Measurements from ENCODE around the gene GLRX5.

GLRX5 gene

DNA sequence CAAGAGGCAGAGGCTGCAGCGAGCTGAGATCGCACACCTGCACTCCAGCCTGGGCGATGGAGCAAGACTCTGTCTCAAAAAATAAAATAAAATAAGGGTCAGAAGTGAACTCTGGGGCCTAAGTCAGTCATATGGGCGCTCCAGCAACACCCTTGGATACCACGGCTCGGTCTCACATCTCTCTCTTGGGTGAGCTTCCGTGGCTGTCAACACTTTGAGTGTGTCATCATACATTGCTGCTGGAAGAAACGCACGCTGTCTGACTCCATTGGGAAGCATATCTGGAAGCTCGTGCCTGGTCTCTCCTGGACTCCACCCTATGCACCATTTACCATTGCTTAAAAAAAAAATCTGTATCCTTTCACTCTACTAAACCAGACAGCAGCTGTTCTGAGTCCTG is 20.2 kb downstream of the GLRX5 start:
- TF ChIP-seq, protein P1, sequence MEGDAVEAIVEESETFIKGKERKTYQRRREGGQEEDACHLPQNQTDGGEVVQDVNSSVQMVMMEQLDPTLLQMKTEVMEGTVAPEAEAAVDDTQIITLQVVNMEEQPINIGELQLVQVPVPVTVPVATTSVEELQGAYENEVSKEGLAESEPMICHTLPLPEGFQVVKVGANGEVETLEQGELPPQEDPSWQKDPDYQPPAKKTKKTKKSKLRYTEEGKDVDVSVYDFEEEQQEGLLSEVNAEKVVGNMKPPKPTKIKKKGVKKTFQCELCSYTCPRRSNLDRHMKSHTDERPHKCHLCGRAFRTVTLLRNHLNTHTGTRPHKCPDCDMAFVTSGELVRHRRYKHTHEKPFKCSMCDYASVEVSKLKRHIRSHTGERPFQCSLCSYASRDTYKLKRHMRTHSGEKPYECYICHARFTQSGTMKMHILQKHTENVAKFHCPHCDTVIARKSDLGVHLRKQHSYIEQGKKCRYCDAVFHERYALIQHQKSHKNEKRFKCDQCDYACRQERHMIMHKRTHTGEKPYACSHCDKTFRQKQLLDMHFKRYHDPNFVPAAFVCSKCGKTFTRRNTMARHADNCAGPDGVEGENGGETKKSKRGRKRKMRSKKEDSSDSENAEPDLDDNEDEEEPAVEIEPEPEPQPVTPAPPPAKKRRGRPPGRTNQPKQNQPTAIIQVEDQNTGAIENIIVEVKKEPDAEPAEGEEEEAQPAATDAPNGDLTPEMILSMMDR (IDR thresholded peaks at IDR 0.05; ENCODE audit: low read length, missing control alignments), result no peak
- DNase-seq (ENCODE audit: low read depth), result no peak
- no peak overlapping the region for H3K4me3 ChIP-seq (replicated peaks; ENCODE audit: low read depth, low read length)

DNA sequence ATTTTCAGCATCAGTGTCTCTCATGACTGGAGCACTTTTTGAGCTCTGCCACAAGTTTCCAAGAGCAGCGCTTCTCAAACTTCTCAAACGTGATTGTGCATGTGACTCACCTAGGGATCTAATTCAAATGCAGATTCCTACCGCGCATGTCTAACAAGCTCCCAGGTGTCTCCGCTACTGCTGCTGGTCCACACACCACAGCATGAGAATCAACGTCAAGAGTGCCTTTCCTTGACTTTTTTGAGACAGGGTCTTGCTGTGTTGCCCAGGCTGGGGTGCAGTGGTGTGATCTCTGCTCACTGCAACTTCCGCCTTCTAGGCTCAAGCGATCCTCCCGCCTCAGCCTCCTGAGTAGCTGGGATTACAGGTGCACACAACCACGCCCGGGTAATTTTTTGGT is 22.4 kb downstream of the GLRX5 start:
- TF ChIP-seq, protein P1 (IDR thresholded peaks at IDR 0.05; ENCODE audit: low read length, missing control alignments), result no peak
- no peak for DNase-seq (ENCODE audit: low read depth)
- H3K4me3 ChIP-seq (replicated peaks; ENCODE audit: low read depth, low read length), result no peak overlapping the region

DNA sequence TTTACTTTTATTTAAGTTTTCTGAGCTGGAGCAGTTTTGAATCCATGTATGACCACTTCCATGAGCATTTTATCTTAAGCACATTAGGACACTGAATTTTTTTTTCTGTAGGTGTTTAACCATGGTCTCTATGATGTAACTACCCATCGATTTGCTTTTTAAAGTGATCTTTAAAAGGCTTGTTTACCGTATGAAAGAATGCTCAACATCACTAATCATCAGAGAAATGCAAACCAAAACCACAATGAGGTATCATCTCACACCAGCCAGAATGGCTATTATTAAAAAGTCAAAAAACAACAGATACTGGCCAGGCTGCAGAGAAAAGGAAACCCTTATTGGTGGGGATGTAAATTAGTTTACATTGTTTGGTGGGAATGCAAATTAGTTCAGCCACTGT is 23.0 kb downstream of the GLRX5 start:
- H3K4me3 ChIP-seq (replicated peaks; ENCODE audit: low read depth, low read length), result no peak overlapping the region
- TF ChIP-seq, protein P1 (IDR thresholded peaks at IDR 0.05; ENCODE audit: low read length, missing control alignments), result no peak
- DNase-seq (ENCODE audit: low read depth), result no peak

DNA sequence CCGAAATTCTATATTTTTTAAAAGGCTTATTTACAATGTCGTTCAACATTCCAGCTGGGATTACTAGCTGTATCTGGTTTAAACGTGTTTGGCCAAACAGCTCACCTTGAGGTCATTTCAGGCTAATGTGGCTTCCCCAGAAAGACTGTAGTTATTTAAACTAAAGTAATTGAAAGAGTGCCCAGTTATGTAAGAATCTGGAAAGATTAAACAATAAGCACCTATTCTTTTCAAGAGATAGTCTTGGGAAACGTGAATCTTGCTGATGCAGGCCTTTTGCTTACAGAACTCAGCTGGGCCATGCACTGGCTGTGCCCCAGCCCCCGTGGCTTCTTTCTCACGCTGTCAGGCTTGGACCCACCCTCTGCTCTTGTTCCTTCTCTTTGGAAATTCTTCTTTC is 24.4 kb downstream of the GLRX5 start:
- TF ChIP-seq, protein P1 (IDR thresholded peaks at IDR 0.05; ENCODE audit: low read length, missing control alignments), result no peak
- H3K4me3 ChIP-seq (replicated peaks; ENCODE audit: low read depth, low read length), result no peak overlapping the region
- no peak for DNase-seq (ENCODE audit: low read depth)

DNA sequence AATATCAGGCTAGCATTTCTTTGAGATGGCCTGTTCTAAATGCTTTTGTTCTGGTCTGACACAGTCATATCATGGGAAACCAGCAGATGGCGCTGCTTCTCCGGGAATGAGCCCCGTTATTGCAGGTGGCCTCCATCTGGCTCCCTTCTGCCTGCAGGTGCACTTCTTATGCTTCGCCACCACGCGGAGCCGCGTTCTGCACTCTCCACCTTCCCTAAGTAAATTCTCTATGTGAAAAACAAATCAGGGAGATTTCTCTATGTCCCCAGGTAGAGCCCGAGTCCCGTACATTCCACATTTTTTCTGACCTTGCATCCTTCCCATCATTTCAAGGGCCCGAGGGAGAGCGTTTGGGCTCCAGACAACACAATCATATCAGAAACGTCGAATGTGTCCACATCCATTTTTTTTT is 26.2 kb downstream of the GLRX5 start:
- DNase-seq (ENCODE audit: low read depth), result peak; percentile 87
- H3K4me3 ChIP-seq (replicated peaks; ENCODE audit: low read depth, low read length), result no peak overlapping the region
- TF ChIP-seq, protein P1 (IDR thresholded peaks at IDR 0.05; ENCODE audit: low read length, missing control alignments), result peak; percentile 92

DNA sequence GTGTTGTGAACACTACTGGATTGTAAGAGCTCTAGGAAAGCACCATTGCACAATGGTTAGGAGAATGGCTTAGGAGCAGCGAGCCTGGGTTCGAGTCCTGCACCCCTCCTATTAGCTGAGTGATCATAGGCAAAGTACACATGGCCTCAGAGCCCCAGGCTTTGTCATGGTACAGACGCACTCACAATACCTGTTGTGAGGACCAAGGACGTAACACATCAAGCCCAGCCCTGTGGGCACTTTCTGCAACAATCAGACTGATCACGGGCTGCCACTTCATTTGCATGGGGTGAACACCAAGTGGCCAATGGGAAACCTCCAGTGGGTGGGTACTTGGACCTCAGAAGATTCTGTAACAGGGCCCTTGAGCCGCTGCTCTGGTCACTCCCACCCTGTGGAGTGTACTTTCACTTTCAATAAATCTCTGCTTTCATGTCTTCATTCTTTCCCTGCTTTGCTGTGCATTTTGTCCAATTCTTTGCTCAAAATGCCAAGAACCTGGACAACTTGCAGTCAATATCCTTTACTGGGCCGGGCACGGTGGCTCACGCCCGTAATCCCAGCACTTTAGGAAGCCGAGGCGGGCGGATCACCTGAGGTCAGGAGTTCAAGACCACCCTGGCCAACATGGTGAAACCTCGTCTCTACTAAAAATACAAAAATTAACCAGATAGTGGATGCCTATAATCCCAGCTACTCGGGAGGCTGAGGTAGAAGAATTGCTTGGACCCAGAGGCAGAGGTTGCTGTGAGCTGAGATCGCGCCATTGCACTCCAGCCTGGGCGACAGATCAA is 28.2 kb downstream of the GLRX5 start:
- TF ChIP-seq, protein P1 (IDR thresholded peaks at IDR 0.05; ENCODE audit: low read length, missing control alignments), result no peak
- peak; percentile 28 for DNase-seq (ENCODE audit: low read depth)
- H3K4me3 ChIP-seq (replicated peaks; ENCODE audit: low read depth, low read length), result no peak overlapping the region

DNA sequence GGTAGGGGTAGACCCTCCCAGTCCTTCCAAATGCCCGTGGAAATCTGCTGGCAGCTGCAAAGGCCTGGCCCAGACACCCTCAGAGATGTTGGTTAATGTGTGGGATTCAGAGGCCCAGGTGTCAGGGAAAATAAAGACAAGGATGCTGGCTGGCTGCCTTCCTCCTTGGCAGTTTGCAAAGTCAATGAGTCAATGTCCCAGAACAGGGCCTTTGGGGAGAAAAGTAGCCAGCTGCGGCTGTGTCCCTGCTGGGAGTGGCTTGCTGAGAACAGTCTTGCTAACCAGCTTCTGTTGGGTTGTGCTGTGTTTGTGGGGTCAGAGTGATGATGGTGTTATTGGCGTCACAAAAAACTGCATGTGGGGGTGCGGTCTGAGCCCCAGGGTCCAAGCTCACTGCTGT is 29.2 kb downstream of the GLRX5 start:
- no peak overlapping the region for H3K4me3 ChIP-seq (replicated peaks; ENCODE audit: low read depth, low read length)
- TF ChIP-seq, protein P1 (IDR thresholded peaks at IDR 0.05; ENCODE audit: low read length, missing control alignments), result no peak
- DNase-seq (ENCODE audit: low read depth), result peak; percentile 16

All from fibroblast of pulmonary artery (primary cell).